ENCODE measurements around the gene NPAS3. TPM values are rescaled to one million over a fixed set of nuclear protein-coding genes. Genes with fewer than 3 reads are reported as not detected.
A peak's percentile ranks its signal among the peaks of the same experiment; 100 is the strongest.

NPAS3 gene
- total RNA-seq, 2 experiments from 2014 or later, result not detected

DNA sequence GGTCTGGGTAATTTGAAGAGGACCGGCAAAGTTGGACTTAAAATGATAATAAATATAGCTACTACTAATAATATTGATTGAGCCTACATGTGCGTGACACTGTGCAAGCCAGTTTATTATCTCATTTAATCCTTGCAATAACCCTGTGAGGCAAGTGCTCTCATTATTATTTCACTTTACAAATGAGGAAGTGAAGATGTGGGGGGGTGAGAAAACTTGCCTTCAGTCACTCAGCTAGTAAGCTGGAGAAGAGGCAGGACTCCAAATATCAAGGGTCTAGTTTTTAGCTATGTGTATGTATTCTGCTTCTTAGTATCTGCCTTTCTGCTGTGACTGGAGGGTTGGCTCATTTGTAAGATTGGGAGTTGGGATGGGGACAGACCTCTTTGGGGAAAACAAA is 39.2 kb downstream of the NPAS3 start:
- DNase-seq (ENCODE audit: low spot score), result peak; percentile 75
- POLR2A ChIA-PET, result interaction anchor here (1.0 kb wide), 1 partner anchor 21 kb away, joined by 3 read pairs; no protein-coding TSS in a partner anchor
- intact Hi-C loops (cut with micrococcal nuclease; ENCODE audit: unreplicated experiment), result no loop called here

DNA sequence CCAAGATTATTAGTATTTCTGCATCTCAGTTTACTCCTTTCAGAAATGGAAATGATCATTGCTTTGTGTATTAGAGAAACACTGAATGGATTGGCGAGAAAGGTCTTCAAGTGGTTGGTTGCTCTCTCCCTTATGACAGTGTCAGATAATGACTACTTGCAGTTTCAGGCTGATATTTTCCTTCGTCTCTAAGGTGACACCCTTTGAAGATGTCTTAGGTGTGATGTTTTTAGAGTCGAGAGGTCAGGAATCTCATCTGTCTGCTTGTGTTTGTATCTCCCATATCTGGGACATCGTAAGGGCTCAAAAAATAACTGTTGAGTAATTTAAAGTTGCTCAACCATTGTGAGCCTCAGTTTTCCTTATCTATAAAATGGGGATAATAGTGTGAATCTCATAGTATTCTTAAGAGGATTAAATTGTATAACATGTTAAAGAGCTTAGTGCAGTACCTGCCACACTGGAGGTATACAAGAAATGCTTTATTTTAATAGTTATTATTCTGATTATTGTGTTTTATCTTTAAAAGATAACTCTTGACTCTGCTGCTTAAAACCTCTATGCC is 40.1 kb downstream of the NPAS3 start:
- Histone ChIP-seq H2AFZ (ENCODE audit: low read length) (no peak overlapping the region), H3K4me3 (ENCODE audit: low read depth, low read length, poor library complexity, severe bottlenecking) (peak overlapping the region; percentile 81), H3K36me3 (ENCODE audit: insufficient read depth, low read length) (peaks cover 55% of the 10 kb centered on the region), H3K9me2 (ENCODE audit: insufficient read depth, low read length) (no peaks in the 10 kb centered on the region), H3K4me1 (ENCODE audit: insufficient read depth, low read length, poor library complexity, severe bottlenecking) (peaks cover 60% of the 10 kb centered on the region), H3K79me2 (ENCODE audit: insufficient read depth, low read depth, low read length) (peaks cover 67% of the 10 kb centered on the region), H3K27ac (ENCODE audit: low read depth, low read length, poor library complexity, severe bottlenecking) (peak overlapping the region; percentile 100), H4K20me1 (ENCODE audit: insufficient read depth, low read length) (no peaks in the 10 kb centered on the region), H3K9me3 (ENCODE audit: low read length) (no peaks in the 10 kb centered on the region), H3K4me2 (ENCODE audit: low read length) (peak overlapping the region; percentile 63)
- intact Hi-C loops (cut with micrococcal nuclease; ENCODE audit: unreplicated experiment), result no loop called here
- POLR2A ChIA-PET, result interaction anchor here (1.0 kb wide), 1 partner anchor 22 kb away, joined by 3 read pairs; no protein-coding TSS in a partner anchor
- TSS peak; percentile 88 for BruUV-seq (replicated peaks)
- CTCF ChIA-PET (ENCODE audit: unreplicated experiment), result no interaction called here
- TF ChIP-seq, protein P1, sequence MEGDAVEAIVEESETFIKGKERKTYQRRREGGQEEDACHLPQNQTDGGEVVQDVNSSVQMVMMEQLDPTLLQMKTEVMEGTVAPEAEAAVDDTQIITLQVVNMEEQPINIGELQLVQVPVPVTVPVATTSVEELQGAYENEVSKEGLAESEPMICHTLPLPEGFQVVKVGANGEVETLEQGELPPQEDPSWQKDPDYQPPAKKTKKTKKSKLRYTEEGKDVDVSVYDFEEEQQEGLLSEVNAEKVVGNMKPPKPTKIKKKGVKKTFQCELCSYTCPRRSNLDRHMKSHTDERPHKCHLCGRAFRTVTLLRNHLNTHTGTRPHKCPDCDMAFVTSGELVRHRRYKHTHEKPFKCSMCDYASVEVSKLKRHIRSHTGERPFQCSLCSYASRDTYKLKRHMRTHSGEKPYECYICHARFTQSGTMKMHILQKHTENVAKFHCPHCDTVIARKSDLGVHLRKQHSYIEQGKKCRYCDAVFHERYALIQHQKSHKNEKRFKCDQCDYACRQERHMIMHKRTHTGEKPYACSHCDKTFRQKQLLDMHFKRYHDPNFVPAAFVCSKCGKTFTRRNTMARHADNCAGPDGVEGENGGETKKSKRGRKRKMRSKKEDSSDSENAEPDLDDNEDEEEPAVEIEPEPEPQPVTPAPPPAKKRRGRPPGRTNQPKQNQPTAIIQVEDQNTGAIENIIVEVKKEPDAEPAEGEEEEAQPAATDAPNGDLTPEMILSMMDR (conservative IDR thresholded peaks at IDR 0.05; ENCODE audit: low read length), result no peak
- TF ChIP-seq EZH2phosphoT487 (IDR thresholded peaks at IDR 0.05; ENCODE audit: borderline replicate concordance, low read depth, low read length), result no peak
- peak; percentile 54 for DNase-seq (ENCODE audit: low spot score)

More for the DNA sequence above, 39.2 kb downstream of the NPAS3 start:
- Histone ChIP-seq H3K27ac (ENCODE audit: low read depth, low read length, poor library complexity, severe bottlenecking) (peak overlapping the region; percentile 100), H3K9me3 (ENCODE audit: low read length) (no peaks in the 10 kb centered on the region; the same call in 1 of the 2 replicates), H3K79me2 (ENCODE audit: insufficient read depth, low read depth, low read length) (peaks cover 75% of the 10 kb centered on the region), H3K4me1 (ENCODE audit: insufficient read depth, low read length, poor library complexity, severe bottlenecking) (peaks cover 58% of the 10 kb centered on the region), H3K9me2 (ENCODE audit: insufficient read depth, low read length) (no peaks in the 10 kb centered on the region), H3K4me2 (ENCODE audit: low read length) (peak overlapping the region; percentile 63), H4K20me1 (ENCODE audit: insufficient read depth, low read length) (no peaks in the 10 kb centered on the region), H3K4me3 (ENCODE audit: low read depth, low read length, poor library complexity, severe bottlenecking) (peak overlapping the region; percentile 81), H3K36me3 (ENCODE audit: insufficient read depth, low read length) (peaks cover 63% of the 10 kb centered on the region), H2AFZ (ENCODE audit: low read length) (no peak overlapping the region)
- CTCF ChIA-PET (ENCODE audit: unreplicated experiment), result no interaction called here
- BruUV-seq (replicated peaks), result no TSS peak
- TF ChIP-seq, protein P1 (conservative IDR thresholded peaks at IDR 0.05; ENCODE audit: low read length), result no peak
- no peak for TF ChIP-seq EZH2phosphoT487 (IDR thresholded peaks at IDR 0.05; ENCODE audit: borderline replicate concordance, low read depth, low read length)
